Keratinocyte (primary cell): ENCODE data around the gene NAV3.

Experiments used
- CTCF ChIP-seq, 3 experiments: IDR thresholded peaks in 1 of 3; conservative IDR thresholded peaks in 1 of 3; optimal IDR thresholded peaks in 1 of 3; 2 replicates in 2 of 3; 3 replicates in 1 of 3; pipeline versions ENCODE3 to v1.5.1; 2011; ENCODE audit warnings: low read length in 3 of 3, mild to moderate bottlenecking in 3 of 3, moderate library complexity in 2 of 3, control low read depth in 1 of 3, inconsistent platforms in 1 of 3; ENCODE audit not compliant: insufficient read depth in 2 of 3; ENCODE audit errors: extremely low read depth in 1 of 3
- EZH2 ChIP-seq: IDR thresholded peaks from one replicate; pipeline ENCODE4 v1.6.1; 2012; ENCODE audit warnings: inconsistent platforms, mild to moderate bottlenecking, low read length, moderate library complexity

- TF ChIP-seq CTCF (optimal IDR thresholded peaks at IDR 0.05 in 1 of 3, IDR thresholded peaks at IDR 0.05 in 1 of 3, conservative IDR thresholded peaks at IDR 0.05 in 1 of 3; ENCODE audit: extremely low read depth in 1 of 3, insufficient read depth in 2 of 3, low read length in 3 of 3) (no peak), EZH2 (no peak)
These were observed 353.1 kb downstream of the NAV3 start for GRCh38 chr12:78183824-78184223.
